K562 (cell line): ENCODE measurements around the gene GALNT17. TPM values are rescaled to one million over a fixed set of nuclear protein-coding genes. Genes with fewer than 3 reads are reported as not detected.

Source experiments
- ATAC-seq: fragments of 200-7000 bp; cut with Tn5 transposase; 3 replicates; pipeline ENCODE4 v1.9.1; 2020; ENCODE audit warnings: moderate library complexity
- BruUV-seq: library from RNA; stranded (reverse); fragments of 400-500 nt; replicated peaks from 2 replicates; lab custom pipeline; 2021; lab: Mats Ljungman, UMichigan
- CTCF ChIA-PET: fragments of 300-600 bp; formaldehyde crosslinking; extraction: SDS; loops from one replicate; lab custom pipeline; 2021; ENCODE audit warnings: low intra/inter-chr PET ratio; lab: Yijun Ruan, JAX
- POLR2A ChIA-PET: fragments of 300-600, 350-650 bp; sonication (Branson Sonifier 250); formaldehyde crosslinking; extraction: SDS; loops from one replicate; lab custom pipeline; 2021; ENCODE audit warnings: antibody characterized with exemption, inconsistent platforms; lab: Yijun Ruan, JAX
- DNase-seq, 4 experiments: peaks; one replicate each; pipeline versions ENCODE4 v3.0.0 to v3.0.0-alpha.2; 2011 to 2018; ENCODE audit warnings: low spot score in 3 of 4, mixed read lengths in 3 of 4; ENCODE audit errors: extremely low read depth in 1 of 4
- FAIRE-seq: peaks from 2 replicates; lab custom pipeline; 2011; peaks lifted over from hg19 to GRCh38; lab: Jason Lieb, UNC
- H2AFZ ChIP-seq: 2 replicates; pipeline ENCODE4 v1.6.0; 2011; ENCODE audit warnings: low read depth, low read length, control low read depth, inconsistent platforms
- H3K27ac ChIP-seq: fragments of 200-600 bp; 3 replicates; pipeline ENCODE4 v1.8.0; 2011; ENCODE audit warnings: low read depth, mild to moderate bottlenecking, control low read depth, inconsistent platforms, low read length, moderate library complexity, mixed read lengths; ENCODE audit errors: extremely low read depth
- H3K27me3 ChIP-seq, 2 experiments: fragments of 300-600 bp in 1 of 2; 2 replicates in 1 of 2; 3 replicates in 1 of 2; pipeline versions ENCODE4 v1.6.0 to v1.8.0; 2011; ENCODE audit warnings: inconsistent platforms in 2 of 2, low read length in 2 of 2, mild to moderate bottlenecking in 1 of 2, mixed read lengths in 1 of 2, moderate library complexity in 1 of 2; ENCODE audit not compliant: control insufficient read depth in 2 of 2, insufficient read depth in 2 of 2
- H3K36me3 ChIP-seq: fragments of 300-600 bp; 3 replicates; pipeline ENCODE4 v1.8.0; 2011; ENCODE audit warnings: mild to moderate bottlenecking, low read length, inconsistent platforms; ENCODE audit not compliant: control insufficient read depth, insufficient read depth
- H3K4me1 ChIP-seq, 2 experiments: fragments of 200-600 bp in 1 of 2; replicated peaks in 1 of 2; 2 replicates in 1 of 2; 3 replicates in 1 of 2; pipeline versions ENCODE4 v1.5.1 to v1.8.0; 2011; ENCODE audit warnings: inconsistent platforms in 2 of 2, low read length in 2 of 2, mild to moderate bottlenecking in 1 of 2, mixed read lengths in 1 of 2, moderate library complexity in 1 of 2; ENCODE audit not compliant: control insufficient read depth in 2 of 2, insufficient read depth in 2 of 2
- H3K4me2 ChIP-seq: 2 replicates; pipeline ENCODE4 v1.6.1; 2011; ENCODE audit warnings: low read length, control low read depth, inconsistent platforms, mixed read lengths; ENCODE audit not compliant: insufficient read depth
- H3K4me3 ChIP-seq: fragments of 200-600 bp; sonication (generic), shearing (Covaris generic); 2 replicates; pipeline ENCODE4 v1.5.1; 2016; ENCODE audit warnings: control low read depth, inconsistent platforms
- H3K79me2 ChIP-seq: fragments of 200-600 bp; 3 replicates; pipeline ENCODE4 v1.8.0; 2011; ENCODE audit warnings: low read length, inconsistent platforms; ENCODE audit not compliant: control insufficient read depth, insufficient read depth
- H3K9ac ChIP-seq, 2 experiments: 2 replicates each; pipeline versions ENCODE4 v1.6.0 to v1.6.1; 2011; ENCODE audit warnings: low read depth in 2 of 2, low read length in 2 of 2, control low read depth in 1 of 2, inconsistent platforms in 1 of 2, mild to moderate bottlenecking in 1 of 2, mixed read lengths in 1 of 2; ENCODE audit not compliant: insufficient read depth in 1 of 2
- H3K9me1 ChIP-seq: one replicate; pipeline ENCODE4 v1.6.0; 2011; ENCODE audit warnings: inconsistent platforms, mild to moderate bottlenecking, low read length, moderate library complexity; ENCODE audit not compliant: control insufficient read depth, insufficient read depth
- H3K9me3 ChIP-seq: replicated peaks from 2 replicates; pipeline ENCODE4 v1.5.1; 2011; ENCODE audit warnings: low read depth, low read length, inconsistent platforms; ENCODE audit not compliant: control insufficient read depth, insufficient read depth
- H4K20me1 ChIP-seq: replicated peaks from 2 replicates; pipeline ENCODE4 v1.6.1; 2011; ENCODE audit warnings: low read length, inconsistent platforms, mixed read lengths; ENCODE audit not compliant: control insufficient read depth, insufficient read depth
- DDX20 ChIP-seq: fragments of 450-650 bp; IDR thresholded peaks from 2 replicates; pipeline ENCODE4 v1.6.1; 2016; ENCODE audit warnings: missing genetic modification characterization, low read depth, mild to moderate bottlenecking, missing compliant biosample characterization, moderate library complexity
- JUNB ChIP-seq: fragments of 450-650 bp; formaldehyde crosslinking; conservative IDR thresholded peaks from 2 replicates; pipeline ENCODE4 v1.4.0; 2020; ENCODE audit warnings: mild to moderate bottlenecking
- MYNN ChIP-seq, 2 experiments: sonication (generic); formaldehyde crosslinking in 1 of 2; IDR thresholded peaks; 2 replicates each; pipeline versions ENCODE4 v1.5.0 to v1.6.1; 2016 to 2020; ENCODE audit warnings: antibody characterized with exemption in 1 of 2, missing genetic modification reagents in 1 of 2
- SMAD2 ChIP-seq: fragments of 150-350 bp; IDR thresholded peaks from 2 replicates; pipeline ENCODE4 v1.6.1; 2014; ENCODE audit warnings: low read depth, mild to moderate bottlenecking, low read length
- TCFL5 ChIP-seq: fragments of 250-450 bp; sonication (Bioruptor Pico); conservative IDR thresholded peaks from 2 replicates; pipeline ENCODE4 v1.6.1; 2021; ENCODE audit warnings: mild to moderate bottlenecking, moderate library complexity, matching md5 sums
- ZNF431 ChIP-seq: sonication (generic); formaldehyde crosslinking; IDR thresholded peaks from 2 replicates; pipeline ENCODE4 v1.8.0; 2022; ENCODE audit warnings: mild to moderate bottlenecking, missing genetic modification reagents
- ZNF586 ChIP-seq: fragments of 450-650 bp; formaldehyde crosslinking; conservative IDR thresholded peaks from 2 replicates; pipeline ENCODE4 v1.4.0; 2020; ENCODE audit warnings: mild to moderate bottlenecking, moderate library complexity
- WGBS: fragments of 100-300 bp; shearing (Covaris generic); methylation state at CpG from one replicate; pipeline ENCODE4 v1.1.6; 2016; ENCODE audit warnings: low coverage, mixed read lengths; ENCODE audit not compliant: insufficient coverage; ENCODE audit errors: missing lambda C conversion rate; 5-methylcytosine and 5-hydroxymethylcytosine counted together
- in situ Hi-C: fragments of 300-500 bp; cut with MboI; formaldehyde crosslinking; loops from 4 replicates; pipeline ENCODE4 v1.15.0; 2018; ENCODE audit warnings: inconsistent platforms, mixed read lengths
- intact Hi-C: fragments of 100-400 bp; cut with micrococcal nuclease; formaldehyde crosslinking; loops from 2 replicates; pipeline ENCODE4 v1.14.2; 2022
- polyA plus RNA-seq, 8 experiments: library from polyadenylated mRNA; depleted of rRNA in 4 of 8; stranded (reverse) in 5 of 8; unstranded in 3 of 8; fragments of >200 nt; fragmentation: Nextera tagmentation in 2 of 8; fragmentation: Illumina TruSeq in 1 of 8; extraction: Ambion mirVana in 2 of 8; extraction: Trizol in 1 of 8; gene quantifications; 2 replicates each; pipeline versions ENCODE4 v1.2.1 to v1.2.3, GENCODE V29; 2011 to 2014; ENCODE audit warnings: inconsistent platforms in 1 of 8, missing spikeins in 1 of 8
- total RNA-seq, 7 experiments: library from RNA; depleted of rRNA in 6 of 7; stranded (reverse); fragments of >200 nt in 6 of 7; fragmentation: Illumina TruSeq in 2 of 7; extraction: Trizol in 2 of 7; gene quantifications; 2 replicates each; pipeline versions ENCODE4 v1.2.1 to v1.2.3, GENCODE V29; 2011 to 2021; ENCODE audit warnings: low replicate concordance in 1 of 7

GALNT17 gene
- total and polyA plus RNA-seq, 9 of the 15 experiments (the other 6 are each of a cell fraction or from before 2014, with no cell fraction given) = not detected

GRCh38 chr7:71254751-71255150 lies 122.8 kb downstream of the GALNT17 start:
- Histone ChIP-seq H3K9ac (no peak overlapping the region), H3K4me3 (no peak overlapping the region), H3K9me3 (no peaks in the 10 kb centered on the region; the same call in 1 of the 2 replicates), H3K79me2 (no peaks in the 10 kb centered on the region), H3K36me3 (no peaks in the 10 kb centered on the region), H3K27ac (no peak overlapping the region), H4K20me1 (no peaks in the 10 kb centered on the region), H2AFZ (no peak overlapping the region), H3K4me1 (no peaks in the 10 kb centered on the region), H3K27me3 (no peaks in the 10 kb centered on the region), H3K9me1 (no peaks in the 10 kb centered on the region), H3K4me2 (no peak overlapping the region)
- TF ChIP-seq JUNB (no peak), MYNN (IDR thresholded peaks at IDR 0.05) (no peak), MYNN (CRISPR knock-in tag; IDR thresholded peaks at IDR 0.05) (no peak)
- intact Hi-C loops (no loop called here), in situ Hi-C loops (no loop called here)
- FAIRE-seq (no peak), DNase-seq (no peak), ATAC-seq (no peak)
- POLR2A ChIA-PET = no interaction called here
- CTCF ChIA-PET = no interaction called here
- 2% methylated on average over 3 of the region's 3 CpGs for WGBS
- no TSS peak for BruUV-seq

DNA sequence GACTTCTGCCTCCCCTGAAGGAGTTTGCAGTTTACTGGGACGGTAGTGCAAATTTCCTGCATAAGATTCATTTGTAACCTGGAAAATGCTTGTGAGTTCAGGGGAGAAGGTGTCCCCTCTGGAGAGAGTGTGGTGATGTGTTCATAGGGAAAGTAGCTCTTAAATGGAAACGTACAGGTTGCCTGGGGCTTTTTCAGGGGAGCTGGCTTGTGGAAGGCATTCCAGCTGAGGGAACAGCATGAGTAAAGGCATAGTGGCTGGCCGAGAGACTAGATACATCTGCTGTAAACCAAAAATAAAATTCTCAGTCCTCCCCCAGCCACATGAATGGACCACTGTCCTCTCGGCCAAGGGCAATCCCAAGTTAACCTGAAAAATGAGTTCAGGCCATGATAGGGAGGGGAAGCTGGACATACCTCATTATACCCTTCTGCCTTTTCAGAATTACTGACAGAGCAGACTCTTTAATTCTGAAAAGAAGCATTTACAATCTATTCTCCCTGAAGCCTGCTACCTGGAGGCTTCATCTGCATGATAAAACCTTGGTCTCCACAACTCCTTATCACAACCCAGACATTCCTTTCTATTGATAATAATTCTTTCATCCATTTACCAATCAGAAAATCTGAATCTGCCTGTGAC lies 123.7 kb downstream of the GALNT17 start:
- DNase-seq (no peak), FAIRE-seq (no peak), ATAC-seq (no peak)
- Histone ChIP-seq H3K4me2 (no peak overlapping the region), H3K4me1 (no peaks in the 10 kb centered on the region), H3K36me3 (no peaks in the 10 kb centered on the region), H3K79me2 (no peaks in the 10 kb centered on the region), H3K4me3 (no peak overlapping the region), H3K27me3 (no peaks in the 10 kb centered on the region), H3K27ac (no peak overlapping the region), H3K9me3 (no peaks in the 10 kb centered on the region; the same call in 1 of the 2 replicates), H4K20me1 (no peaks in the 10 kb centered on the region), H2AFZ (no peak overlapping the region), H3K9ac (no peak overlapping the region), H3K9me1 (no peaks in the 10 kb centered on the region)
- TF ChIP-seq SMAD2 (no peak), TCFL5 (no peak), DDX20 (tag) (no peak), ZNF586 (CRISPR knock-in tag) (no peak), ZNF431 (CRISPR knock-in tag) (no peak)
- in situ Hi-C loops (no loop called here), intact Hi-C loops (no loop called here)
- BruUV-seq = no TSS peak
- 0% methylated on average over 4 of the region's 4 CpGs for WGBS
- ChIA-PET POLR2A (no interaction called here), CTCF (no interaction called here)
